Measurements from ENCODE around the gene CD52. TPM values are rescaled to one million over a fixed set of nuclear protein-coding genes. Genes with fewer than 3 reads are reported as not detected.

Gene CD52
- polyA plus RNA-seq, 3 donors: 851 to 4,047 (median 2,617) TPM

- Histone ChIP-seq H3K27me3 (ENCODE audit: control insufficient read depth in 2 of 2, insufficient read depth in 2 of 2, low read length in 2 of 2) (no peaks in the 10 kb centered on the region), H3K4me2 (replicated peaks; ENCODE audit: extremely low read depth, low read length, poor library complexity, severe bottlenecking) (no peak overlapping the region), H4K20me1 (ENCODE audit: insufficient read depth, low read length) (no peaks in the 10 kb centered on the region), H3K9ac (ENCODE audit: insufficient read depth, low read length, poor library complexity, severe bottlenecking) (no peak overlapping the region), H3K9me3 (replicated peaks in 1 of 2; ENCODE audit: control insufficient read depth in 1 of 2, insufficient read depth in 1 of 2, low read length in 2 of 2) (no peaks in the 10 kb centered on the region), H2AFZ (ENCODE audit: insufficient read depth, low read depth, low read length, poor library complexity, severe bottlenecking) (no peak overlapping the region), H3K36me3 (replicated peaks in 1 of 2; ENCODE audit: control insufficient read depth in 1 of 2, insufficient read depth in 2 of 2, low read length in 2 of 2) (peaks cover 51 to 68% of the 10 kb centered on the region in 2 donors), H3K4me3 (replicated peaks in 1 of 3; ENCODE audit: low read depth in 2 of 3, low read length in 3 of 3) (no peak overlapping the region), H3K4me1 (ENCODE audit: control insufficient read depth in 1 of 2, insufficient read depth in 2 of 2, low read length in 2 of 2) (peaks cover 54 to 59% of the 10 kb centered on the region in 2 donors), H3K27ac (ENCODE audit: low read depth in 1 of 2, low read length in 2 of 2) (peak overlapping the region in 1 of 2 donors; percentile 20), H3K79me2 (ENCODE audit: insufficient read depth, low read length) (peaks cover 40% of the 10 kb centered on the region)
- H3K27ac Mint-ChIP-seq: peak overlapping the region in 5 of 7 donors; percentile 40 to 83 (median 61)
- intact Hi-C loops (cut with micrococcal nuclease): no loop called here
- no peaks in the 10 kb centered on the region for H3K9me3 Mint-ChIP-seq
- peaks cover 60% of the 10 kb centered on the region for H3K4me1 Mint-ChIP-seq
- H3K36me3 Mint-ChIP-seq: peaks cover 55 to 91% of the 10 kb centered on the region in 2 donors
- no peak for TF ChIP-seq CTCF (IDR thresholded peaks at IDR 0.05)
- peaks cover 0 to 6% (median 3%) of the 10 kb centered on the region in 3 donors for H3K27me3 Mint-ChIP-seq (ENCODE audit: low read depth in 3 of 3)
- no peak for DNase-seq
- WGBS (ENCODE audit: insufficient coverage): 95% methylated on average over 9 of the region's 11 CpGs
- H3K4me3 Mint-ChIP-seq: no peak overlapping the region
Measured at GRCh38 chr1:26293911-26294463, 23.8 kb upstream of the CD52 start.

- intact Hi-C loops (cut with micrococcal nuclease): no loop called here
- H3K27ac Mint-ChIP-seq: peak overlapping the region in 6 of 7 donors; percentile 11 to 91 (median 63)
- no peak overlapping the region for H3K4me3 ChIP-seq (replicated peaks in 1 of 3; ENCODE audit: low read depth in 2 of 3, low read length in 3 of 3)
Measured at GRCh38 chr1:26295194-26296138, 22.3 kb upstream of the CD52 start.

More at GRCh38 chr1:26295194-26296138, 22.3 kb upstream of the CD52 start:
- peaks cover 54 to 83% of the 10 kb centered on the region in 2 donors for H3K36me3 ChIP-seq (replicated peaks in 1 of 2; ENCODE audit: control insufficient read depth in 1 of 2, insufficient read depth in 2 of 2, low read length in 2 of 2)
- no peaks in the 10 kb centered on the region for H3K9me3 ChIP-seq (replicated peaks in 1 of 2; ENCODE audit: control insufficient read depth in 1 of 2, insufficient read depth in 1 of 2, low read length in 2 of 2)
- H3K4me2 ChIP-seq (replicated peaks; ENCODE audit: extremely low read depth, low read length, poor library complexity, severe bottlenecking): no peak overlapping the region
- Mint-ChIP-seq H3K4me3 (no peak overlapping the region), H3K36me3 (peaks cover 66 to 99% of the 10 kb centered on the region in 2 donors), H3K9me3 (no peaks in the 10 kb centered on the region), H3K27me3 (ENCODE audit: low read depth in 3 of 3) (peaks cover 0 to 6% (median 3%) of the 10 kb centered on the region in 3 donors), H3K4me1 (peaks cover 57% of the 10 kb centered on the region)
- H3K27me3 ChIP-seq (ENCODE audit: control insufficient read depth in 2 of 2, insufficient read depth in 2 of 2, low read length in 2 of 2): no peaks in the 10 kb centered on the region
- no peaks in the 10 kb centered on the region for H4K20me1 ChIP-seq (ENCODE audit: insufficient read depth, low read length)
- no peak overlapping the region for H3K9ac ChIP-seq (ENCODE audit: insufficient read depth, low read length, poor library complexity, severe bottlenecking)
- no peak for DNase-seq
- TF ChIP-seq CTCF (IDR thresholded peaks at IDR 0.05): no peak
- 91% methylated on average over 19 of the region's 22 CpGs for WGBS (ENCODE audit: insufficient coverage)
- no peak overlapping the region for H2AFZ ChIP-seq (ENCODE audit: insufficient read depth, low read depth, low read length, poor library complexity, severe bottlenecking)
- no peak overlapping the region for H3K27ac ChIP-seq (ENCODE audit: low read depth in 1 of 2, low read length in 2 of 2)
- peaks cover 55% of the 10 kb centered on the region for H3K79me2 ChIP-seq (ENCODE audit: insufficient read depth, low read length)
- H3K4me1 ChIP-seq (ENCODE audit: control insufficient read depth in 1 of 2, insufficient read depth in 2 of 2, low read length in 2 of 2): peaks cover 40 to 46% of the 10 kb centered on the region in 2 donors

Measured in CD14-positive monocyte (primary cell).